Activated effector memory CD4-positive, alpha-beta T cell treated with anti-CD3 and anti-CD28 coated beads, Interleukin-2, amount 50 U/mL, for 16 hours (primary cell): ENCODE data around the gene LRSAM1.

Experiments used
- DNase-seq: peaks from one replicate; pipeline ENCODE4 v3.0.0-alpha.2; 2020

The LRSAM1 gene

GRCh38 chr9:127500399-127500798 lies 49.1 kb downstream of the LRSAM1 start:
- DNase-seq, result no peak

- DNase-seq, result no peak
Observed at GRCh38 chr9:127500862-127501261, 49.6 kb downstream of the LRSAM1 start.

GRCh38 chr9:127501821-127502343 lies 50.6 kb downstream of the LRSAM1 start:
- no peak for DNase-seq

DNA sequence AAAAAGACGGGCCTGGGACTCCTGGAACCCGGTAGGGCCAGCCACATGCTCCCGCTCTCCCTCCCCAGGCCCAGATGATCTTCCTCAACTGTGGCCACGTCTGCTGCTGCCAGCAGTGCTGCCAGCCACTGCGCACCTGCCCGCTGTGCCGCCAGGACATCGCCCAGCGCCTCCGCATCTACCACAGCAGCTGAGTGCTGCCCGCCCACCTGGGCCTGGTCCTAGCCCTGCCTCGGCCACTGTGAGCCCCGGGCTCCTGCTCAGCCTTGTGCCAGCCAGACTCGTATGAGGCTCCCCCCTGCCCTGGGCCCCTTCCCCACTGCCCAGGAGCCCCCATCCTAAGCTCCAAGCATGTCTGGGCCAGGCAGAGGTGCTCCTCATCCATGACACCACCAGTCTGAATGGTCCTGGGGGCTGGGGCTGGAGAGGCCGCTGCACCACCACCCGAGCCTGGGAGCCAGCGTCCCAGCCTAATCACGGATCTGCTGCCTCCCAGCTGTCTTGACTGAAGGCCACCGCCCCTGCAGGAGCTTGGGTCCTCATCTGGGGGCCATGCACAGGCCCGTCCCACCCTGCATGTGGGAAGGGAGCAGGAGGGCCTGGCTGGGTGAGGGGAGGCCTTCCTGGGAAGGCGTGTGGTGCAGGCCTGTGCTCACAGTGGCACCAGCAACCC lies 51.5 kb downstream of the LRSAM1 start:
- DNase-seq, result no peak

- no peak for DNase-seq
Observed at GRCh38 chr9:127503379-127503921, 52.1 kb downstream of the LRSAM1 start.

- DNase-seq, result peak; percentile 92
Observed at GRCh38 chr9:127503947-127504886, 52.9 kb downstream of the LRSAM1 start.

DNA sequence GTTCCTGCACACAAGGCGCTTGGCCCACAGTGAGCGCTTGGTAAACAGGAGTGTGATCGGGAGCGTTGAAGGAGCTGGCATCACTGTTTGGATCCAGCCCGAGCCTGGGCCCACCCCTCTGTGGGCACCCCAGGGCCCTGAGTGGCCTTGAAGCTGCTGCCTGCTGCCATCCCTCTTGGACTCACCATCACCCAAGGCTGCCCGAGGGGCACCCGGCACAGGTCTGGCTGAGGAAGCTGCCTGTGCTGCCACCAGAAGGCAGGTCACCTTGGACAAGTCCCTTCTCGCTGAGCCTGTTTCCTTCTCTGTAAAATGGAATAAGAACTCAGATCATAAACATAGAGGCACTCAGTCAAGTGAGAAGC lies 53.6 kb downstream of the LRSAM1 start:
- no peak for DNase-seq

- no peak for DNase-seq
Observed at GRCh38 chr9:127505396-127506116, 54.2 kb downstream of the LRSAM1 start.

- DNase-seq, result no peak
Observed at GRCh38 chr9:127506117-127506813, 55.0 kb downstream of the LRSAM1 start.

GRCh38 chr9:127506814-127507750 lies 55.8 kb downstream of the LRSAM1 start:
- DNase-seq, result no peak

DNA sequence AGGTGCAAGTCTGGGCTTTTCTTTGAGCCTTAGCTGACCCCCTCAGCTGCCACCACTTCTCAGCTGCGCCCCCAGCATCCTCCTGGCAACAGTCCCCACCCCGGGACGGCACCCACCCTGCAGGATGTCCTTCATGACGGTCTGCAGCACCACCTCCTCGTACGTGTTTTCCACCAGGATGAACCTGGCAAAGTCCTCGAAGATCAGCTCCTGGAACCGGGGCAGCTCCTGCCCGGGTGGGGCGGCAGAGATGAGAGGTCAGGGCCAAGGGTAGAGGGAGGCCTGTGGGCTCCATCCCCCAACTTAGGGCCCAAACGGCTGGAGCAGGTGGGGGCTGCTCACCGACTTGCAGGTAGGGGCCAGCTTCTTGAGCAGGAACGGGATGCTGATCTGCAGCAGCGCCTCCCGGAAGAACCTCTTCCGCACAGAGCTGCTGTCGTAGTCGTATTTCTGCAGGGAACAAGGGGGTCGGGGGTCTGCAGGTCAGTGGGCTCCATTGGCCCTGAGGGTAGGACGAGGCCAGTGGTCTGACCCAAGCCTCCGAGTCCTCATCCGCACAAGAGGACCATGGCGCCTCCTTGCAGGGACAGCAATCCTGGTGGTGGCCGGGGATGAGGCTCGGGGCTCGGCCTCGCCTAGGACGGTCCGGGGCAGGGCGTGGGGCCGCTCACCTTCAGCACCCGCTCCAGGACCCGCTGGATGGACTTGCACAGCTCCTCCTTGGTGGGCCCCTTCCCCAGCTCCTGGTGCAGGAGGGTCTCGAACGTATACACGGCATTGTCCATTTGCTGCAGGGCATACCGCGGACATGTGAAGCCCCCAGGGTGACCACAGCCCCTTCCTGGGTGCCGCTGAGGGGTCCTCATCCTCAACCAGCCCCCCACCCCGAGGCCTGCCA lies 56.7 kb downstream of the LRSAM1 start:
- DNase-seq, result no peak

DNA sequence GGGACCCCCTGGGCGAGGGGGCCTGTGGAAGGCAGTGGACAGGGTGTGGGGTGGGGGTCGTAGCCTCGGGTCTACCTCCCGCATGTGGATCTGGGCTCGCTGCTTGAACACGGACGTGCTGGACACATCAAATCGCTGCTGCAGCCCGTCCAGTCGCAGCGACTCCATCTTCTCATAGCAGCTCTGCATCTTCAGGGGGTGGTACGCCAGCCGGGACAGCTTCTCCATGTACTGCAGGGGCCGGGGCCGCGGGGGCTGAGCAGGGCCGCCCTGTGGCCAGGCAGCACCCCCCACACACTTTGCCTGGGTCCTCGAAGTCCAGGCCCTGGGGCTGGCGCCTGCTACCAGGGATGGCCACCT lies 57.6 kb downstream of the LRSAM1 start:
- DNase-seq, result no peak

GRCh38 chr9:127509261-127509954 lies 58.1 kb downstream of the LRSAM1 start:
- DNase-seq, result no peak

- DNase-seq, result no peak
Observed at GRCh38 chr9:127509955-127510299, 58.6 kb downstream of the LRSAM1 start.

DNA sequence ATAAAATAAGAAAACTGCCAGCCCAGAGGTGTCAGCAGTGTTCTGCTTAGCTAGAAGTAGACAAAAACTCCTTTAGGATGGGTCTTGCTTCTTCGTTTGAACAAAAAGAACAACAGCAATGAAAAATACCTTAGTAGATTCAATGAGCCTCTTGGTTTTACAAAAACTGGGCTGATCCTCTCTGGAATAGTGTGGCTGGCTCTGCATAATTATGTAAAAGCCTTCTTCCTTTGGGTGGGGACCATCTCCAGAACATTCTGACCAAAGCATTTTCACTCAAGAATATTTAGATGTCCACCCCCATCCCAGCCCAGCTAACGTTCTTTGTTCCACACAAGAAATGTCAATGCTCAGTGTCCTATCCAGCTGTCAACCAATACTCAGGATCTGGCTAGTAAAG lies 63.2 kb downstream of the LRSAM1 start:
- DNase-seq, result no peak

- no peak for DNase-seq
Observed at GRCh38 chr9:127516835-127517607, 65.7 kb downstream of the LRSAM1 start.

- no peak for DNase-seq
Observed at GRCh38 chr9:127517620-127518019, 66.3 kb downstream of the LRSAM1 start.

- DNase-seq, result no peak
Observed at GRCh38 chr9:127518091-127518856, 67.0 kb downstream of the LRSAM1 start.
